ENCODE results near the gene KCTD1.

Gene KCTD1

DNA sequence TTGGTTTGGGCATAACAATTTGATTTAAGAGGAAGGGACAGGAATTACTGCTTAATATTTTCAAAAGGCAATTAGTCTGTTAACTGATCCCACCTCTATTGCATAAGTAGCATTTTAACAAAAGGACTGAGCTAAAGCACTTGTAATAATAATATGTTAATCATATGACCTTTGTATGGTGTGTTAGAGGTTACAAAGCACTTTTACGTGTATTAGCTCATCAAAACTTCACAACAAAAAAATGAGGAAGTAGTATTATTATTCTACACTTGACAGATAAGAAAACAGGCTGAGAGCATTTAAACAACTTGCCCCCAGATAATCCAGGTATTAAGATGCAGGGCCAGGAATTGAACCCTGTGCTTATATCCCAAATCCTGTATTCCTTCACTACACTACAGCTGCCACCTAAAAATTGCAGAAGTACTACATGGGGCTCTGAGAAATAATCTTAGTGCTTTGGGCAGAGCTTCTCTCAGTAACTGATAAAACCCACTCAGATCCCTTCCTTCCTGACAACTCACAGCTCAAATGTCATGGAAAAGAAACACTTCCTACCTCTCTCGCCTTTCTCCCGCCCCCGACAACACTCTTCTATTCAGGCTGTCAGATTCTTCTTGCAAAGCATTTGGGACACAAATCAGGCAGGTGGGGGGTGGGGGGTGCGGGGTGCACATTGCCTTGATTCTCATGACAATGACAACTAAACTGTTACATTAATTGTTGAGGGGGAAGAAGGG, 20.7 kb upstream of the KCTD1 start:
- POLR2A ChIA-PET = interaction anchor here (1.7 kb wide), 1 partner anchor 19 kb away, joined by 5 read pairs; no protein-coding TSS in a partner anchor
- DNase-seq (ENCODE audit: extremely low spot score) = no peak
- no peak for TF ChIP-seq NFRKB (IDR thresholded peaks at IDR 0.05)
- TF ChIP-seq ELF4 (IDR thresholded peaks at IDR 0.05) = no peak
- no peak for TF ChIP-seq SUZ12 (IDR thresholded peaks at IDR 0.05)
- TF ChIP-seq L3MBTL2 (conservative IDR thresholded peaks at IDR 0.05) = no peak
- CTCF ChIA-PET = no interaction called here

DNA sequence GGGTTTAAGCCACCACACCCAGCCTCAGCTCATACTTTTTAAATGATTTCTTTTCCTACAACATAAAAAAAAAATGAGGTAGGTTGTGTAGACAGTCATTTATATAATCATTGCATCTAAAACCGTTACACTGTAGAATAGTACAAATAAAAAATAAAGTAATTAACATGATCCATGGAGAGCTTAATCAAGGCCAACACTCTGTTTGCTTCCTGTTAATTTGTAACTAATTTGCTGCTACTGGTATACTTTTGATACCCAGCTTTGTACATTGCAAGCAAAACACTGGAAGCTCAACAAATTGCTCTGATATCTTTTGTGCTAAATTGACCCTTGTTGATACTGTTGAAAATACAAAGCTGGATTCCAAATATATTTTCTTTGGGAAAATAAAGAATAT, 20.2 kb upstream of the KCTD1 start:
- TF ChIP-seq FOXA1 (IDR thresholded peaks at IDR 0.05) (no peak), L3MBTL2 (conservative IDR thresholded peaks at IDR 0.05) (no peak), SUZ12 (IDR thresholded peaks at IDR 0.05) (no peak), FOXK2 (IDR thresholded peaks at IDR 0.05) (no peak), NFRKB (IDR thresholded peaks at IDR 0.05) (no peak)
- CTCF ChIA-PET = no interaction called here

DNA sequence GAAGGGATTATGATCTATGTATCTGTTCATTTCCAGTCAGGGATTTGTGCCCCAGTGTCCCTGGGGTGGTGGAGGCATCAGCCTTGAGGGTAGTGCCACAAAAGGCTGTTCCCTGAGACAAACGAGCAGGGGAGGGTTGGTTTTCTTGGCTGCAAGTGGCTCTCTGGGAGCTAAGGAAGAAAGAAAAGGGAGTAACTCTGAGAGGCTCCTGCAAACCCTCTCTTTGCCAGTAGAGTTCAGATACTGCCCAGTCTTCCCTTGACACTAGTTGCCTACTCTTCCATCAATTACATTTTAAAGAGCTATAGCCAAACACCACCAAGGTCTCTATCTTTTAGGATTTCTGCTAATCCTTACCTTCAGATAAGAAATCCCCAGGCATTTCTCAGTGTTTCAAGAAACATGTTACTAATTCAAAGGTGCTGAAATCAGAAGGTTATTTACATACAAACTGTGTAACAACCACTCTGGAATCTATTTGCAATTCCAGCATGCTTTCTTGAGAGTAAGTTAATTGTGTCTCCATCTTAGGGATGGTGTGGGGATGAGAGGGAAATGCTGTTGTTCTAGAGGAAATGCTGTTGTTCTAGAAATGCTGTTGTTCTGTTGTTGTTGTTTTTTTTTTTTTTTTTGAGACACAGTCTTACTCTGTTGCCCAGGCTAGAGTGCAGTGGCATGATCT, 18.7 kb upstream of the KCTD1 start:
- ChIA-PET POLR2A (no interaction called here), CTCF (interaction anchor here (0.7 kb wide), 1 partner anchor 1039 kb away, joined by 5 read pairs; no protein-coding TSS in a partner anchor)
- DNase-seq (ENCODE audit: extremely low spot score) = no peak
- TF ChIP-seq TARDBP (IDR thresholded peaks at IDR 0.05) = no peak
- TF ChIP-seq HDGF (IDR thresholded peaks at IDR 0.05; ENCODE audit: borderline replicate concordance) = no peak
- TF ChIP-seq ARNT (IDR thresholded peaks at IDR 0.05) = no peak
- TF ChIP-seq LEF1 (IDR thresholded peaks at IDR 0.05; ENCODE audit: borderline replicate concordance) = no peak
- TF ChIP-seq FOXA1 (IDR thresholded peaks at IDR 0.05) = no peak
- TF ChIP-seq FOXK2 (IDR thresholded peaks at IDR 0.05) = no peak
- TF ChIP-seq SP1 (IDR thresholded peaks at IDR 0.05) = no peak
- TF ChIP-seq L3MBTL2 (conservative IDR thresholded peaks at IDR 0.05) = no peak
- TF ChIP-seq NFRKB (IDR thresholded peaks at IDR 0.05) = no peak
- no peak for TF ChIP-seq ELF4 (IDR thresholded peaks at IDR 0.05)
- TF ChIP-seq, protein P1, sequence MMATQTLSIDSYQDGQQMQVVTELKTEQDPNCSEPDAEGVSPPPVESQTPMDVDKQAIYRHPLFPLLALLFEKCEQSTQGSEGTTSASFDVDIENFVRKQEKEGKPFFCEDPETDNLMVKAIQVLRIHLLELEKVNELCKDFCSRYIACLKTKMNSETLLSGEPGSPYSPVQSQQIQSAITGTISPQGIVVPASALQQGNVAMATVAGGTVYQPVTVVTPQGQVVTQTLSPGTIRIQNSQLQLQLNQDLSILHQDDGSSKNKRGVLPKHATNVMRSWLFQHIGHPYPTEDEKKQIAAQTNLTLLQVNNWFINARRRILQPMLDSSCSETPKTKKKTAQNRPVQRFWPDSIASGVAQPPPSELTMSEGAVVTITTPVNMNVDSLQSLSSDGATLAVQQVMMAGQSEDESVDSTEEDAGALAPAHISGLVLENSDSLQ (IDR thresholded peaks at IDR 0.05) = no peak
- TF ChIP-seq SUZ12 (IDR thresholded peaks at IDR 0.05) = no peak
- TF ChIP-seq BHLHE40 (IDR thresholded peaks at IDR 0.05; ENCODE audit: borderline replicate concordance) = no peak

More for the DNA sequence above, 20.2 kb upstream of the KCTD1 start:
- no peak for DNase-seq (ENCODE audit: extremely low spot score)
- POLR2A ChIA-PET = interaction anchor here (1.7 kb wide), 1 partner anchor 19 kb away, joined by 5 read pairs; no protein-coding TSS in a partner anchor

DNA sequence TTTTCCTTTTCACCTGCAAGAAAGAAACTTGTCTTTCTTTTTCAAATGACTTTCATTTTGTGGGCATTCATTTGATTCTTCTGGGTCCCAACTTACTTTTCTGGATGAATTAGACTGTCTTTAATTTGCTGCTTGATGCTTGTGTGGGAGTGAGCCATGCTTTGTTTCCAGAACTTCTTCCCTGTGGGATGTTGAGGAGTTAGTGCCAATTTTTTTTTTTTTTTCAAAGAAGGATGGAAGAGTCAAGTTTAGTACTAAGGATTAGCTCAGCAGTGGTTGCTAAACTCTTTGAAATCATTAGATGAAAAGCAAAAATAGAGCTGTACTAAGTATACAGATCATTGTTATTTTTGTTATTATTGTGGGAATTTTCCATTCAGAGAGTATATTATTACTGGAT, 17.2 kb upstream of the KCTD1 start:
- ChIA-PET POLR2A (no interaction called here), CTCF (no interaction called here)
- TF ChIP-seq FOXM1 (IDR thresholded peaks at IDR 0.05; ENCODE audit: borderline replicate concordance) (no peak), NFRKB (IDR thresholded peaks at IDR 0.05) (no peak), CTBP1 (IDR thresholded peaks at IDR 0.05; ENCODE audit: borderline replicate concordance) (no peak), SUZ12 (IDR thresholded peaks at IDR 0.05) (no peak), TARDBP (IDR thresholded peaks at IDR 0.05) (no peak), ARNT (IDR thresholded peaks at IDR 0.05) (no peak), ZNF384 (IDR thresholded peaks at IDR 0.05) (no peak), BHLHE40 (IDR thresholded peaks at IDR 0.05; ENCODE audit: borderline replicate concordance) (no peak)
- TF ChIP-seq, protein P1 (IDR thresholded peaks at IDR 0.05) = no peak
- DNase-seq (ENCODE audit: extremely low spot score) = no peak

DNA sequence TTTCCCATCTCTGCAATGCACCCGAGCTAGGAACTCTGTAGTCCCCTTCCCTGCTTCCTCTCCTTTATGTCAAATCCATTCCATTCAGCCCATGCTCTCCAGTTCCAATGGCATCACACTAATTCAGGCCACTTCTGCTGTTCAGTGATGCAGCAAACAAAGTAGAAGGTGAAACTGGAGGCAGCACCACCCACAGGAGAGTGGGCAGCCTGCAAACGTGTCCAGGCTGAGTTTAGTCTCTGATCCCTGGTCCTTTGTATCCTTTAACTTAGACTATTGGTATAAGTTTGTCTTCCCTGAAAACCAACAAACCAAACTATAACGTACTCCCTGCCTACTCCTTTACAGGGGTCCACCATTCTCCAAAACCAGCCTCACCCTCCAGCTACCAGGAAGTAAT, 14.7 kb upstream of the KCTD1 start:
- ChIA-PET POLR2A (interaction anchor here (1.5 kb wide), 1 partner anchor 14 kb away, joined by 4 read pairs; no protein-coding TSS in a partner anchor), CTCF (no interaction called here)
- TF ChIP-seq, protein P1 (IDR thresholded peaks at IDR 0.05) = no peak
- TF ChIP-seq BHLHE40 (IDR thresholded peaks at IDR 0.05; ENCODE audit: borderline replicate concordance) = no peak
- DNase-seq (ENCODE audit: extremely low spot score) = no peak

DNA sequence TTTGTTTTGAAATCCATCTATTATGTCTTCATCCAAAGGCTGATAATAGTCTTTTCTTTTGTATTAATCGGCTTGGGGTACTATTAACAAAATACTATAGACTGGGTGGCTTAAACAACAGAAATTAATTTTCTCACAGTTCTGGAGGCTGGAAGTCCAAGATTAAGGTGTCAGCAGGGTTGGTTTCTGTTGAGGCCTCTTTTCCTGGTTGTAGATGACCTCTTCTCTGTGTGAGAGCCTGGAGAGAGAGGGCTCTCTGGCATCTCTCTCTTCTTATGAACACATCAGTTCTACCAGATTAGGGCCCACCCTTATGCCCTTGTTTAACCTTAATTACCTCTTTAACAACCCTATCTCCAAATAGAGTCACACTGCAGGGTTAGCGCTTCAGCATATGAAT, 14.2 kb upstream of the KCTD1 start:
- ChIA-PET CTCF (no interaction called here), POLR2A (no interaction called here)
- no peak for DNase-seq (ENCODE audit: extremely low spot score)
- TF ChIP-seq L3MBTL2 (conservative IDR thresholded peaks at IDR 0.05) = no peak
- no peak for TF ChIP-seq BHLHE40 (IDR thresholded peaks at IDR 0.05; ENCODE audit: borderline replicate concordance)
- no peak for TF ChIP-seq TARDBP (IDR thresholded peaks at IDR 0.05)
- no peak for TF ChIP-seq HDGF (IDR thresholded peaks at IDR 0.05; ENCODE audit: borderline replicate concordance)
- no peak for TF ChIP-seq FOXK2 (IDR thresholded peaks at IDR 0.05)

DNA sequence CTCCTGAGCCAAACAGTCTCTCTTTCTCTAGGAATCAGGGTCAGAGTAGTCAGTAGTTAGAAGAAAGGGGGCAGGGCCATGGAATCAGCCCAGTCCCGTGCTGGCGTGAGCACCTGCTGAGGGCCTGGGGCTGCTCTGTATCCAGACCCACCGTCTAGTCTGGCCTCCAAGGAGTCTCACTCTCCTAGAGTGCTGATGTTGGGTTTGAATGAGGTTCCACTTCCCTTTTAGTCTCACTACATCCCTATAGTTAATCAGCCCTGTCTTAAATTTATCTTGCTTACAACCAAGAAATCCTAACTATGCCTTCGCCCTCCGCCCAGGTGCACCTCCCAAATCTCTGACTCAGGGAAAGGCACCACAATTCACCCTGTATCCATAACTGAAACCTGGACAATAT, 13.4 kb upstream of the KCTD1 start:
- ChIA-PET POLR2A (no interaction called here), CTCF (no interaction called here)
- TF ChIP-seq TARDBP (IDR thresholded peaks at IDR 0.05) (no peak), LEF1 (IDR thresholded peaks at IDR 0.05; ENCODE audit: borderline replicate concordance) (no peak), FOXA1 (IDR thresholded peaks at IDR 0.05) (no peak), L3MBTL2 (conservative IDR thresholded peaks at IDR 0.05) (no peak), SUZ12 (IDR thresholded peaks at IDR 0.05) (no peak), HDGF (IDR thresholded peaks at IDR 0.05; ENCODE audit: borderline replicate concordance) (no peak), NFRKB (IDR thresholded peaks at IDR 0.05) (no peak)
- no peak for DNase-seq (ENCODE audit: extremely low spot score)
